CD4-positive, alpha-beta T cell treated with Interleukin-15 for 4 hours (primary cell): ENCODE measurements around the gene ATP9B.
"Not testable (repeated sequence)": the region's sequence is repeated elsewhere in the genome, so short reads cannot be mapped to it uniquely, and the experiment has no call there.

Experiments
- DNase-seq: peaks from one replicate; pipeline ENCODE4 v3.0.0-alpha.2; 2020; ENCODE audit warnings: low spot score

ATP9B gene

GRCh38 chr18:79290876-79291275, 221.7 kb downstream of the ATP9B start:
- DNase-seq: no peak

- no peak for DNase-seq
These were observed 225.0 kb downstream of the ATP9B start for GRCh38 chr18:79294235-79294634.

- DNase-seq: no peak
These were observed 230.1 kb downstream of the ATP9B start for GRCh38 chr18:79299272-79299671.

- DNase-seq: no peak
These were observed 230.5 kb downstream of the ATP9B start for GRCh38 chr18:79299711-79300110.

GRCh38 chr18:79300413-79300812, 231.2 kb downstream of the ATP9B start:
- no peak for DNase-seq

- no peak for DNase-seq
These were observed 232.9 kb downstream of the ATP9B start for GRCh38 chr18:79302120-79302519.

- DNase-seq: no peak
These were observed 236.7 kb downstream of the ATP9B start for GRCh38 chr18:79305911-79306310.

- DNase-seq: no peak
These were observed 240.6 kb downstream of the ATP9B start for GRCh38 chr18:79309614-79310358.

GRCh38 chr18:79314838-79315388, 245.7 kb downstream of the ATP9B start:
- no peak for DNase-seq

- DNase-seq: no peak
These were observed 246.4 kb downstream of the ATP9B start for GRCh38 chr18:79315596-79315995.

- no peak for DNase-seq
These were observed 248.5 kb downstream of the ATP9B start for GRCh38 chr18:79317703-79318102.

GRCh38 chr18:79318142-79318673, 249.0 kb downstream of the ATP9B start:
- DNase-seq: no peak

- no peak for DNase-seq
These were observed 251.1 kb downstream of the ATP9B start for GRCh38 chr18:79320216-79320850.

- DNase-seq: no peak
These were observed 252.6 kb downstream of the ATP9B start for GRCh38 chr18:79321625-79322405.

GRCh38 chr18:79322441-79322840, 253.2 kb downstream of the ATP9B start:
- DNase-seq: no peak

GRCh38 chr18:79323471-79323870, 254.3 kb downstream of the ATP9B start:
- no peak for DNase-seq

- DNase-seq: no peak
These were observed 257.4 kb downstream of the ATP9B start for GRCh38 chr18:79326413-79327198.

GRCh38 chr18:79327199-79327721, 258.1 kb downstream of the ATP9B start:
- no peak for DNase-seq

- DNase-seq: not testable (repeated sequence)
These were observed 258.7 kb downstream of the ATP9B start for GRCh38 chr18:79327915-79328314.

GRCh38 chr18:79328887-79329286, 259.7 kb downstream of the ATP9B start:
- DNase-seq: no peak

- DNase-seq: no peak
These were observed 260.6 kb downstream of the ATP9B start for GRCh38 chr18:79329786-79330185.
